ENCODE data around the gene TMEM176A.
A peak's percentile ranks its signal among the peaks of the same experiment; 100 is the strongest.

TMEM176A gene

DNA sequence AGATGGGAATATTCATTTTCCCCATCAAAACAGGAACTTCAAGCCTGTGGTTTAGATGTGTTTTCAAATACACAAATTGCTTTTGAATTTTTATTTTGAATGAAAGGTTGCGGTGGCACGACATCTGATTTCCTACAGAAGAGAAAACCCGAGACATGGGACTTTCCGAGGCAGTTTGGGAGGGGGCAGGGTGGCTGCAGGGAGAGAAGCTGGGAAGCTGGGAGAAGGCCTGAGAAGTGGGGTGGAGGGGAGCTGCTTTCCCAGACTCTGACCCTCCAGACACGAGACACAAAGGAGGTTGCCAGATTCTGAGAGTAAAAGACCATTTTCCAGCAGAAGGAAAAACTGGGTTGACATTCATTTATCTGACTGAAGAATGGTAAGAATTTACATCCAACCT lies 19.6 kb downstream of the TMEM176A start:
- DNase-seq, result no peak

DNA sequence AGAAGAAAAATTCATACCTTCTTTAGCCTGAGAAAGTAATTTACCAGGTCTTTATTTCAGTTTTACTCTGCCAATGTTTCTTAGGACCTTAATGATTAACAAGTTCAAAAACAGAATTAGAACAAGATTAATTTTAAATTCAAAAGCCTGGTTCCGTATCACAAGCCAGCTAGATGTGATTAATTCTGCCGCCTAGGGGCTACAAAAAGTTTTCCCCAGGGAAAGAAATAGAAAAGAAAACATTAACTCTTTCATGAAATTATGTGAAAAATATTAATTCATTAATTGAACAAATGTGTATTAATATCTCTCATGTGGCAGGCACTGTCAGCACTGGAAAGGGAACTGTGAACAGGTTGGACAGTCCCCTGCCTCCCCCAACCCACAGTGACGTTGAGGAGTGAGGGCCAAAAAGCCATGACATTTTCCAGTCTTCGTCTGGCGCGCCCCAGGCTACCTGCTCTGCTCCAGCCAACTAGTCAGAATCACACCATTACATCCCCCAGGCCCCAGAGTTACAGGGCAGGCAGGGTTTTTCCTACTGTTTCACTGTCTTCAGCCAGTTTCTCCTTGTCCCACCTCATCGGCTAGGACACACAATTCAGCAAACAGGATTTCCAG lies 20.1 kb downstream of the TMEM176A start:
- DNase-seq, result no peak

DNA sequence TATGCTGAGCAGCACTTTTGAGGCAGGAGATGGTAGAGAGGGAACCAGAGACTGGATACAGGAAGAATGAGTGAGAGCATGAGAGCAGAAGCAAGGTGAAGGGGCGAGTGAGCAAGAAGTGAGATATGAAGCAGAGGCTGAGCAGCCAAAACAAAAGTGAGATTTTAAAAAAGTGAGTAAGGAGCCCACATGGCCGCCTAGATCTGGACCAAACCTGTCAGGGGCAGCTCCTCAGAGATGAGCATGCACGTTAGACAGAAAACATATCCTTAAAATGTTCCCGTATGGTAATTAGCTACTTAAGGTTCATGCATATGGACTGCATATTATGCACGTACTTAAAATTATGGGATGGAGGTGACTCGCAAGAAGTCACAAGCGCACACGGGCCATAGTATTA lies 22.5 kb downstream of the TMEM176A start:
- no peak for DNase-seq

DNA sequence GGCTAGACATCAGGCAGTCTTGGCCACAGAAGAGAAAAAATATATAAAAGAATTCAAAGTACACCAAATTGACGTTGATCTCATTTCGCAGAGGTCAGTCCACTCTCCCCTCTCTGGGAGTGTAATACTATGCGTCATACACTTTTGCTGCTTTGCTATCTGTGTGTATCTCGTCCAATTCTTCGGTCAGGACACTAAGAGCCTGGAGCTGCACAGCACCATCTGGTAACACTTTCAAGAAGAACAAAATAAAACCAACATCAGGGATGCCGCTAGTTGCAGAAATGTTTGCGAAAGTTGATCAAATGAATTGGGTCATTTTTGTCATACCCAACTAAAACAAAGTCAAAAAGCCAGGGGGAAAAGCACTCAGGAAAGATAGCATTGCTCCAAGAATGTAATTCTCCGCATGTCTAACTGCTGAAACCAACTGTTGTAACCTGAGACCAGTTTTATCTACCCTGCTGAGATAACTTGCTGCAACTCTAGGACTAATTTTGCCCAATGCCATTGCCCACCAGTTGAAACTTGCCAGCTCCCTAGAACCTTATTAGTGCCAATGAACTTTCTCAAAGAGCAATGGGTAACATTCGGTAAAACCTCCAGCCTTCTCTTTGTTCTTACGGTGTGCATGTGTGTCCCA lies 23.0 kb downstream of the TMEM176A start:
- DNase-seq, result no peak

DNA sequence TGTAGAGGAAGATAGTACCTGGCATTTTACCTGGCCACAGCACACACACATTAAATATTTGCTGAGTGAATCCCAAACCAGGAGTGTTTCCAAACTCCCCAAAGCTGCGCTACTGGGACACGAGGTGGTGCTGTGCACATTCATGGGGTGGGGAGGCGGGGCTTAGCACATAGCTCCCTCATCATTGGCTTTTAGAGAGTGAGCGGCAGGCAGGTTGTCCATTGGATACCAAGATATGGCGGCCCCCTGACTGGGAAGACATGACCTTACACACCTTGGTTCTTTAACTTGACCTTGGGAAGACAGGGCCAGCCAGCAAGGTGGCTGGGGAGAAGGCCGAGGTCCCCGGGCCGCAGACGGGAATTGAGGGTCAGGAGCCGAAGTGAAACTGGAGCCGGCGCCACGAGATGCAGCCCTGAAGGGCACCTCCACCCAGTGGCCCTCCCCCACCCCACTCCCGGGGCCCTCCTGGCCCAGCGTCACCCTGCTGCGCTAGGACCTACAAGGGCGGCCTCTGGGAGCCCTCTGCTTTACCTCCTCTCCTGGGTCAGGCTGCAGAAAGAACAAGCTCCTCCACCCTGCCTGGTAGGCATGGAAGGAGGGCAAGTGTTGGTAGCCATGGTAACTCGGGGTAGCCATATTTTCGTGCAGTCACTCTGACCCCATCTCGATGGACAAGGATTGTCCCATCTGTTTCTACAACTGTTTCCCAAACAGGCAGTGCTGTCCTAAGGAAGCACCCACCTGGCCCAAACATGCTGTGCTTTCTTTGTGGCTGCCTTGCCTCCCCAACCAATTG lies 24.0 kb downstream of the TMEM176A start:
- no peak for DNase-seq

DNA sequence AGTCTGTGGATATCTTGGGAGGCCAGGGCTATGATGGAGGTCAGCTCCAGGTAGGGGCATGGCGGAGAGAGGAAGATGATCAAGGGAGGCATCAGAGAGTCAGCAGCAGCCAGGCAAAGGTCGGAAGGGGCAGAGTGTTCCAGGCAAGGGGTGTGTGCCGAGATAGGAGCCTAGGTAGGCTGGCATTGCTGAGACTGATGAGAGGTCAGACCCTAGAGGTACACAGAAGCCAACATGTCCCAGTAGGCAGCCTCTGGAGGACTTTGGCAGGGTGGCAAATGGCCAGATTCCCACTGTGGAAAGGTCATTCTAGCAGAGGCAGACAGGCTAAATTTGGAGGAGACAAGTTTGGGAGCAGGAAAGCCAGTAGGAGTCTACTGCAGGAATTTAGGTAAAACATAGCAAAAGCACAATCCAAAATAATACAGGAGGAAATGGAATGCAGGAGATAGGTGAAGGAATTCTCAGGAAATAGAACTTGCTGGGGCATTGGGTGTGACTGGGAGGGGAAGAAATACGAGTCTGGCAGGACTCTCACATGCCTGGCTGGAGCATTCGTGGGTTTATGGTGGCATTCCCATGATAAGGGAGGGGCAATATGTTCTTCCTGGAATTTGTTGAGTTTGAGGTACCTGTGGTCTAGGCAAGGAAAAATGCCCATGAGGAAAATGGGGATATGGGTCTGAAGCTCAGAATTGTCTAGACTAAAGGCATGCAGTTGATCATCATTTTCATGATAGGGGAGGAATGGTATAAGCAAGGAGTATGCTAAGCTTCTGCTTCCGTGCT lies 25.7 kb downstream of the TMEM176A start:
- DNase-seq, result no peak

DNA sequence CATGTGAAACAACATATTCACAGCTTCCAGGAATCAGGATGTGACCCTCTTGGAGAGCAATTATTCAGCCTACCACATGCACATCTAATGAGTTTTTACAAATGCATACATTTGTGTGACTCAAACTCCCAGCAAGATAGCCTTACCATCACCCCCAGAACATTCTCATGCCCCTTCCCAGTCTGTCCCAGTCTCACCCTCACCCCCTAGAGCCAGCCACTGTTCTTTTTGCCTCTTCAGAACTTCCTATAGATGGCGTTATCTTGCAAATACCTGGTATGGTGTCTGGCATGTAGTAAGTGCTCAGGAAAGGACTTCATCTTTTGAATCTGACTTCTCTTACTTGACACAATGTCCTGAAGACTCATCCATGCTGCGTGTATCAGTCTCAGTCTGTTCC lies 27.8 kb downstream of the TMEM176A start:
- DNase-seq, result peak; percentile 25

DNA sequence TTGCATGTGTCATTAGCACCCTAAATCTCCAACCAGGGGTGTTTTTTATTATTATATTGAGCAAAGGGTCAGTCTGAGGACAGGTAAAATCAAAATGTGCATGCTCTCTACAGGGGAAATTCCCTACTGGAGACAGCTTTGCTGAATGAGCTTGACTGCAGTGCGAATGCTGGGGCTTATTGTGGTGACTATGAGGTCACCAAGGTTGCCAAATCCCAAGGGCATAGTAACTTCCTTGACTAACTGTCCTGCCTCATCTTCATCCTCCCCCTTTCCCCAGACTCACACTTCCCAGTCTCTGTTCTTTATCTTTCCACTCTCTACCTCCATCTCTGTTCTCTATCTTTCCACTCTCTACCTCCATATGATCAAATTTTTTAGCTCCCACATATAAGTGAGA lies 28.9 kb downstream of the TMEM176A start:
- peak; percentile 43 for DNase-seq

DNA sequence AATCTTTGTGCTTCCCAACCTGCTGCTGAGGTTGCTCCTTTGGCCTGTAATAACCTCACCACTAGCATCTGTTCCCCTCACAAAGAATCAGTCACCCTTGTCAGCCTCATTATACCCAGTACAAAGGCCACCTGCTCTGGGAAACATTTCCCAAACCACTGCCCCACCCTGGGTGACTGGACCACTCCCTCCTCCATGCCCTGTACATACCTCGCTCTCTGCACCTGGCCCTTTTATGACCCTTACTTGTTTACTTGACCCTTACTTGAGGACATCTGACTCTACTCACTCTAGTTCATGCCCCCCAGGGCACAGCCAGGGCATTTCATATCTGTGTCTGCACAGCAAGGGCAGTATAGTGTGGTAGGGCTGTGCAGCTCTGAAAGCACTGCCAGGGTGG lies 30.4 kb downstream of the TMEM176A start:
- DNase-seq, result peak; percentile 97

DNA sequence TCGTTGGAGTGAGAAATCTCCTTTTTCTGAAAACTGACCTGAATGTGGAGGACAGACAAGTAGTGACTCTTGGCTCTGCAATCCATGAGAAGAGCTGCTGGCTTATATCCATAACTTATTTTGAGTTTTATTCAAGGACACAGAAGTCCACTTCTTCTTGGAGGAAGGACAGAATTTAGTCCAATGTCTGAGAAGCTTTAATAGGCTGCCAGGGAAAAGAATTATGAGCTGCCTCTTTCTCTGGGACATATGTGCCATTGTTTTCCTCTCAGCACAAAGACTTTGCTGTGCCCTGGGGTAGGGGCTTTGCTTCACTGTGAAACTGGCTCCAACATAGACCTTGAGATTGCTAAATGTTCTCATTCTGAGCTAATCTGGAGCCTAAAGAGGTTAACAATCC lies 31.3 kb downstream of the TMEM176A start:
- DNase-seq, result peak; percentile 80

DNA sequence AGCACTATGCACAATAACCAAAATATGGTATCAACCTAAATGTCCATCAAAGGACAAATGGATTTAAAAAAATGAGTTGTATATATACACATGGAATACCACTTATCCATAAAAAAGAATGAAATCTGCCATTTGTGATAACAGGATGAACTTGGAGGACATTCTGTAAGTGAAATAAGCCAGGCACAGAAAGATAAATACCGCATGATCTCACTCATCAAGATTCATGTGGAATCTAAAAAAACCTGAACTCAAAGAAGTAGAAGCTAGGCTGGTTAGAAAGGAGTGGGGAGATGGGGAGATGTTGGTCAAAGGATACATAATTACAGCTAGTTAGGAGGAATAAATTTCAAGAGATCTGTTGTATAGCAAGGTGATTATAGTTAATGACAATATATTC lies 34.5 kb downstream of the TMEM176A start:
- no peak for DNase-seq

DNA sequence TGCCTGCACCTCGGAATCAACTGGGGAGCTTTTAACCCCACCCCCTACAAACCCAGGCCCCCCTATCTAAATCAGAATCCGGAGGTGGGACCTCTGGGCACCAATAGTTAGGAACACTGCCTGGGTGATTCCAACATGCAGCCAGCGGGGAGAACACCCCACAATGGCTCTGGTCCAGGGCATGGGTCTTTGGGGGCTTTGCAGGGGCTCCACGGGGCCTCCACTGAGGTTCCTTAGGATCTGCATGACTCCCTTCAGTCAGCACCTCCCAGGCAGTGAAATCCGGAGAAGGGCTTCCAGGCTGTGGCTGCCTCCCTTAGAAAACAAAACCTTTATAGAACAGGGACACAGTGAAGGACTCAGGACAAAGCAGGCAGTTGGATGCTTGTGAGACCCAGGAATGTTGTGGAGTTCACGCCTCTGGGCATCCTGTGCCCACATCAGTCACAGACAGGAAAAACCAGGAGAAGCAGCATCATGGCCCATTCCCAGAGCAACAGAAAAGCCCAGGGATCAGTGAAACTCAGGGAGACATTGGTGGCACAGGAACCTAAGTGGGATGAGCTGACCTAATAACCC lies 35.2 kb downstream of the TMEM176A start:
- no peak for DNase-seq

DNA sequence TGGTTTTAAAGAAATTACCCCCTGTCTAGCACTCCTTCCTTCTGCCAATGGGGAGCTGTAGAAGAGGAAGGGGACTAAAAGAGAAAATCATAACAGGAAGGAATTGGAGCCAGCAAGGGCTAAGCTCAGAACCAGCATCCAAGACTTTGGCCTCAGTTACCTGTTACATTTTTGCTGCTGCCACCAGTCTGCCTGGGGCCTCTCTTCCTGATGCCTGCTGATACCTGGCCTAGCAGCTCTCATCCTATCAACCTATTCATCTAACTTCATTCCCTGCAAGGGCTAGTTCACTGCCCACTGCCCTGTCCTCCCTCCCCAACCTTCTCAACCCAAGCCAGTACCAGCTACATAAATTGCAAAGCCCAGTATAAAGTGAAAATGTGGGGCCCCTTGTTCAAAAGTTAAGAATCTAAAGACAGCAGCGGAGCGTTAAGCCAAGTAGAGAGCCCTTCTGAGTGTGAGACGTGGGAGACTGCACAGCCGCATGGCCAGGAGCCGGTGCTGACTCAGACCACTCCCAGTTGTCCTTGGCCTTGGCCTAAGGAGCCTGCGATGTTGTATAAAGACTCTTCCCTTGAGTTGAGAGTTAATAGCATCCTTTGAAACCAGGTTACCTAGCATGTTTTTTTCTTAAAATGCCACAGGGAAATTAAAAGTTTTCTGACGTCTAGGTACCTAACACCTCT lies 38.5 kb downstream of the TMEM176A start:
- DNase-seq, result no peak

DNA sequence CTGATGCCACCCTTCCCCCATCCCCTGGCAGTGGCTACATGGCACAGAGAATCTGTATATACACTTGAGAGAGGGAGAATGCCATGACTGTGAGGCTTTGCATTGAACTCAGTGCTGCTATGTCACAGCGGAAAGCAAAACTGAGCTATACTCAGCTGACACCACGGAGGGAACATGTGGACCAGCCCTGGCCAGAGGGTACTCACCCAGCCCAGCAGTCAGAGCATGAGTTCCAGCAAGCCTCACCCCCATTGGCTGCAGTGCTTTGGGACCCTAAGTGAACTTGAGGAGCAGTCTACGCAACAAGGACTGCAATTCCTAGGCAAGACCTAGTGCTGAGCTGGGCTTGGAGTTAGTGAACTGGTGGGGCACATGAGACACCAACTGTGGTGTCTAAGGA lies 41.4 kb downstream of the TMEM176A start:
- DNase-seq, result no peak

DNA sequence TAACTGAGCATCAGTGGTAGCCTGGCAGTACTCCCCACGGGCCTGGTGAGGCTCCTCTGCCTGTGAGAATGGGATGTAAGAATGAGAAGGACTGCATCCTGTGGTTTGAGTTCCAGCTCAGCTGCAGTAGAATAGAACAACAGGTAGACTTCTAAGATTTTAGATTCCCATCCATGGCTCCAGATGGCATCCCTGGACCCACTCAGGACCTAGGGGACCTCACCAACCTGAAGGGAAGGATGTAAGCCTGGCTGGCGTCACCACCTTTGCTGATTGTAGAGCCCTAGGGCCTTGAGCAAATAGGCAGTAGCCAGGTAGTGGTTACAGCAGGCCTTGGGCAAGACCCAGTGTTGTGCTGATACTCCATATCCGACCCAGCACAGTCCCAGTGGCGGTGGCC lies 42.1 kb downstream of the TMEM176A start:
- DNase-seq, result no peak

DNA sequence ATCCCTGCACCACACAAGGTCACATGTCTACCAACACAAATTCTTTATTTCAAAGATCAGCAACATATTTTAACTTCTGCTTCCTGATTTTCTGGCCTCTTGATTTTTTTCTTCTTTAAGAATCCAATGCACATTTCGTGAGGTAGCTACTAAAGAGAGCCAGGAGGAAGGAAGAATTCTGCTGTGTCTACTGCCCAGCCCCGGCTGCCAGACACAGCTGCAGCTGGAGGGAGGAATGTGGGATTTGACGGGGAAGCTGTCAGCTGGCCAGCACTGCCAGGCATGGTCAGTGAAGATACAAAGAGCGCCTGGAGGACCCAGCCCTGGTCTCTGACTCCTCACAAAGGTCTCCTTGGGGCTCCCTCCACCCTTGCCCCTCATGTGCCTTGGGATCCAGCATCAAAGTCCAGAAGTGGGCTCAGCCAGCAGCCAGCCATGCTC lies 44.9 kb downstream of the TMEM176A start:
- DNase-seq, result no peak

DNA sequence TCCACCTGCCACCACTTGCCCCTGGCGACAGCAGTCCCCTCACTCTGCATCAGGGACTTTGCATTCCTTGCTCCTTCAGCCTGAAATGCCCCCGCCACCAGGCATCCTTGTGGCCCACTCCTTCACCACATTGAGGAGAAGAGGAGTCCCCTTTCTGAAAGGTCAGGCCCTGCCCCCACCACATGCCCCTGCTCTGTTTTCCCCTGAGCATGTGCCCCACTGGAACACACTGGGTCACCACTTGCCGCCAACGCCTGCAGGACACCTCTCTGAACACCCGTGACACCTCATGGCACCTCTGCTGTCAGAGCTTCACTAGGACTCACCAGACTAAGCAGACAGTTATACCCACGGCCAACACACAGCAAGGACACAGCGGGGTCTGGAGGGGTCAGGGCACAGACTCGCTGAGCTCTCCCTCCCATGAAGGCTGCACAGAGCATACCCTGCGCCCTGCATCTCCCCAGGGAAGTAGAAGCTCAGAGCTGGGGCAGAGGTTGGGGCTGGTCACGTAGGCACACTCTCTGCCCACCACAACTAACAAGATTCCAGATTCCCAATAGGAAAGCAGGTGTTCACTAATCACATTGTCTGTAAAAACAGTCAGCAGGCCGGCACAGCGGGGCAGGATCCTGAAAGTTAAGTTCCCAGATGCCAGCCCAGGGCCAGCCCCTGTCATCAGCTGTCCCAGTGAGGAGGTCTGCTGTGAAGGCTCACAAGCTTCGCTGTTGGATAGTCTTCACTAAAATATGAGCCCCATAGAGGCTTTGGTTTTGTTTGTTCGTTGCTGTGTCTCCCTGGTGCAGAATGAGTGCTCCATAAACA lies 45.9 kb downstream of the TMEM176A start:
- DNase-seq, result no peak

DNA sequence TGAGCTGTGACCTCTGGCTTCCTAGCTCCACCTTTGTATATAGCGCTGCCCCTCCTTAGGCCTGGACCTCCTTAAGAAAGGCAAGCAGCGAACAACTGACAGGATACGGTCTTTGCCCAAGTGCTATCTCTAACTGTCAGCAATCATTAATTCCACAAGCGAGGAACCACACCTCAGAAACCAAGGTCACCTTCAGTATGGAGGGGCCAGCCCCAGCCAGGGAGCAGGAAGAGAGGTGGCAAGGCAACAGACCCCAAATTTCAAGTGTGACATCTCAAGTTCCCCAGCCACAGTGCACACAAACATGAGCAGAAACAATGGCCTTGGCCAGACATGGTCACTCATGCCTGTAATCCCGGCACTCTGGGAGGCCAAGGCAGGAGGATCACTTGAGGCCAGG lies 47.0 kb downstream of the TMEM176A start:
- DNase-seq, result no peak

DNA sequence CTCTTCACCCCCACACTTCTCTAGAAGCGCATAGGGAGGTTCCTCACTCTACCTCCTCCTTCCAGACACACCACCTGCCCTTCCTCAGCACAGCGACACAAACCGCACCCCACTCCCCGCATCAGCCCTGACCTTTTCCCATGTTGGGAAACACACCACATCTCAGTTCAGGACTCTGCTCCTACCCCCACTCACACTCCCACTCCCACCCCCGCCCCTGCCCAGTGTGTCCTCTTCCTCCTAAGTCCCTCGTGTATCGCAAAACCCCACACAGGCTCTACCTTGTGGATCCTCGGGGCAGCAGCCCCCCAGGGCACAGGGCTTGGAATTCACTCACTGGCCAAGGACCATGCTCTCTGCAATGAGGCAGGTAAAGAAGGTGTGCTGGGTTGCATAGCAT lies 47.5 kb downstream of the TMEM176A start:
- no peak for DNase-seq

DNA sequence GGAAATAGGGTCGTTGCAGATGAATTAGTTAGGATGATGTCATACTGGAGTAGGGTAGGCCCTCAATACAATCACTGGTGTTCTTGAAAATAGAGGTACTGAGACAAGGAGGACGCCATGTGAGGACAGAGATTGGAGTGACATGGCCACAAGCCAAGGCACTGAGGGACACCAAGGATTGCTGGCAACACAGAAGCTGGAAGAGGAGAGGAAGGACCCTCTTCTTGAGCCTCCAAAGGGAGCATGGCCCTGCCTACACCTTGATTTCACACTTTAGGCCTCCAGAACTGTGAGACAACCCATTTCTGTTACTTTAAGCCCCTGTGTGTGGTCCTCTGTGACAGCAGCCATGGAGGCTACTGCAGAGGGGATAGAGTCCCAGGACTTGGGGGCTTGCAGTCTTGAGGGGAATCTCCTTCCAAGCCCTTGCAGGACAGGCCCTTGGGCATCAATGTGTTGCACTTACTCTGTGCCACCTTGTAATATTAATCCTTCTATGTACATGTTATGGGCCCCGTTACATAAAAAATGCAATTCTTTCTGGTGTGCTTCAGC lies 48.1 kb downstream of the TMEM176A start:
- no peak for DNase-seq

DNA sequence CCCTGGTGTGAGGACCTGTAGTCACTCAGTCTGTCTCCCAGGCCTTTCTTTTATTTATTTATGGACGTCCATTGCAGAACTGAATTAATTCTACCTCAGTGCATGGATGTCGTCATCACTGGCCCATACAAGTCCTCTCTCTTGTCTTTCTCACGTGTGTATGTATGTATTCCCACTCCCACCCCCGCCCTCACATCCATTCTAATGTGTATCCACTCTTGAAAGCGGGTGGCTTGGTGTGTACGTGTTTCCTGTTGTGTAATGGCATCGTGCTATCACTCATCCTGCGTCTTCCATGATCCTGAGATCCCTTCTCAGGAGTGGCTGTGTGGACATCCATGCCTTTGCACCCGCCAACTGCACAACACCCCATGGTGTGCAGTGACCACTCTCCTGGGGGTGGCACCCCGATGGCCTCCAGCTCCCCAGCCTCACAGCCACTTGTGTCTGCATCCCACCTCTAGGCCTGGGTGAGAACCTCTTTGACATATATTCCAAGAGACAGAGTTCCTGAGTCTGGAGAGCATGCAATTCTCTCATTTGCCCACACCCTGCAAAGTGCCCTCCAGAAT lies 48.7 kb downstream of the TMEM176A start:
- no peak for DNase-seq
